ENCODE results near the gene SLC16A11. TPM values are rescaled to one million over a fixed set of nuclear protein-coding genes. Genes with fewer than 3 reads are reported as not detected.

The SLC16A11 gene
- total and polyA plus RNA-seq, 10 of the 15 experiments (the other 5 are each of a cell fraction or from before 2014, with no cell fraction given), result 0.11 to 2.7 (median 0.84) TPM

GRCh38 chr17:7034955-7035590 lies 8.8 kb downstream of the SLC16A11 start (continued):
- peak; percentile 7; the same call in 1 of the 2 replicates for TF ChIP-seq ATF7 (IDR thresholded peaks at IDR 0.05; ENCODE audit: low read depth)

- no peak for DNase-seq (ENCODE audit: low read depth, low spot score)
- FAIRE-seq, result no peak
- ChIA-PET RAD21 (ENCODE audit: unreplicated experiment) (no interaction called here), SMC1A (ENCODE audit: uncharacterized antibody, unreplicated experiment) (interaction anchor here (1.0 kb wide), 1 partner anchor 25 kb away, joined by 3 read pairs; no protein-coding TSS in a partner anchor), CTCF (interaction anchor here (1.3 kb wide), 1 partner anchor 16 kb away, joined by 3 read pairs; no protein-coding TSS in a partner anchor), POLR2A (no interaction called here)
- H3K27me3 ChIP-seq (replicated peaks in 1 of 2; ENCODE audit: control insufficient read depth in 2 of 2, insufficient read depth in 2 of 2, low read length in 1 of 2), result no peaks in the 10 kb centered on the region
- H3K9ac ChIP-seq (ENCODE audit: control insufficient read depth, insufficient read depth, low read length), result no peak overlapping the region; the same call in 1 of the 2 replicates
- WGBS (ENCODE audit: insufficient coverage, insufficient replicate concordance, low lambda C conversion rate, missing lambda C conversion rate), result 35% methylated on average over 8 of the region's 8 CpGs
- H2AFZ ChIP-seq (ENCODE audit: control insufficient read depth, low read depth, low read length), result peak overlapping the region; percentile 76
- in situ Hi-C loops (cut with MboI) (loop anchor here (25.0 kb wide), 1 partner anchor 533 kb away; the partner anchor contains the start of genes SENP3 and TNFSF13), intact Hi-C loops (cut with micrococcal nuclease; ENCODE audit: unreplicated experiment) (no loop called here)
- H4K20me1 ChIP-seq (ENCODE audit: control insufficient read depth, insufficient read depth), result no peaks in the 10 kb centered on the region
- no TSS peak for BruUV-seq (replicated peaks)
- H3K4me1 ChIP-seq (ENCODE audit: control insufficient read depth, insufficient read depth, low read length), result peaks cover 7% of the 10 kb centered on the region
- no peaks in the 10 kb centered on the region for H3K9me3 ChIP-seq (replicated peaks; ENCODE audit: control insufficient read depth, insufficient read depth, low read length)
- peaks cover under 1% of the 10 kb centered on the region; the same call in 1 of the 2 replicates for H3K79me2 ChIP-seq (ENCODE audit: control insufficient read depth, insufficient read depth, low read length)
- peak overlapping the region; percentile 27; the same call in 1 of the 2 replicates for H3K27ac ChIP-seq (ENCODE audit: control insufficient read depth, insufficient read depth)
- peak; percentile 38; the same call in 2 of the 3 replicates for ATAC-seq
- H3K4me3 ChIP-seq, result 0 out of 2 replicates have a peak overlapping the region, but pooled peaks have one; percentile 2
- no peaks in the 10 kb centered on the region for H3K36me3 ChIP-seq (ENCODE audit: control insufficient read depth in 2 of 2, insufficient read depth in 2 of 2, low read length in 1 of 2)
- H3K4me2 ChIP-seq (ENCODE audit: control insufficient read depth, insufficient read depth), result peak overlapping the region; percentile 75
- TF ChIP-seq, protein P1, sequence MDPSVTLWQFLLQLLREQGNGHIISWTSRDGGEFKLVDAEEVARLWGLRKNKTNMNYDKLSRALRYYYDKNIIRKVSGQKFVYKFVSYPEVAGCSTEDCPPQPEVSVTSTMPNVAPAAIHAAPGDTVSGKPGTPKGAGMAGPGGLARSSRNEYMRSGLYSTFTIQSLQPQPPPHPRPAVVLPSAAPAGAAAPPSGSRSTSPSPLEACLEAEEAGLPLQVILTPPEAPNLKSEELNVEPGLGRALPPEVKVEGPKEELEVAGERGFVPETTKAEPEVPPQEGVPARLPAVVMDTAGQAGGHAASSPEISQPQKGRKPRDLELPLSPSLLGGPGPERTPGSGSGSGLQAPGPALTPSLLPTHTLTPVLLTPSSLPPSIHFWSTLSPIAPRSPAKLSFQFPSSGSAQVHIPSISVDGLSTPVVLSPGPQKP (IDR thresholded peaks at IDR 0.05; ENCODE audit: low read depth, low read length), result no peak
- TF ChIP-seq RBBP5 (conservative IDR thresholded peaks at IDR 0.05) (no peak), TARDBP (IDR thresholded peaks at IDR 0.05; ENCODE audit: borderline replicate concordance) (no peak), E2F4 (IDR thresholded peaks at IDR 0.05; ENCODE audit: low read depth, low read length) (no peak), FOS (IDR thresholded peaks at IDR 0.05; ENCODE audit: borderline replicate concordance, extremely low read depth, insufficient read length) (no peak), TCF3 (IDR thresholded peaks at IDR 0.05; ENCODE audit: borderline replicate concordance, insufficient read depth, low read depth, low read length) (no peak), NRF1 (conservative IDR thresholded peaks at IDR 0.05; ENCODE audit: low read depth, low read length) (no peak), DPF2 (IDR thresholded peaks at IDR 0.05) (no peak), CREM (IDR thresholded peaks at IDR 0.05; ENCODE audit: low read depth) (peak; percentile 73; the same call in 1 of the 2 replicates), BCL11A (IDR thresholded peaks at IDR 0.05; ENCODE audit: low read depth, low read length) (no peak), EGR1 (IDR thresholded peaks at IDR 0.05; ENCODE audit: borderline replicate concordance in 1 of 2, low read depth in 2 of 2, low read length in 2 of 2) (no peak; a peak in 1 of 3 replicates), RUNX3 (IDR thresholded peaks at IDR 0.05; ENCODE audit: low read length) (peak; percentile 42; the same call in 1 of the 2 replicates)
- TF ChIP-seq, protein P2, sequence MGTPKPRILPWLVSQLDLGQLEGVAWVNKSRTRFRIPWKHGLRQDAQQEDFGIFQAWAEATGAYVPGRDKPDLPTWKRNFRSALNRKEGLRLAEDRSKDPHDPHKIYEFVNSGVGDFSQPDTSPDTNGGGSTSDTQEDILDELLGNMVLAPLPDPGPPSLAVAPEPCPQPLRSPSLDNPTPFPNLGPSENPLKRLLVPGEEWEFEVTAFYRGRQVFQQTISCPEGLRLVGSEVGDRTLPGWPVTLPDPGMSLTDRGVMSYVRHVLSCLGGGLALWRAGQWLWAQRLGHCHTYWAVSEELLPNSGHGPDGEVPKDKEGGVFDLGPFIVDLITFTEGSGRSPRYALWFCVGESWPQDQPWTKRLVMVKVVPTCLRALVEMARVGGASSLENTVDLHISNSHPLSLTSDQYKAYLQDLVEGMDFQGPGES (IDR thresholded peaks at IDR 0.05), result no peak
- TF ChIP-seq, protein P3, sequence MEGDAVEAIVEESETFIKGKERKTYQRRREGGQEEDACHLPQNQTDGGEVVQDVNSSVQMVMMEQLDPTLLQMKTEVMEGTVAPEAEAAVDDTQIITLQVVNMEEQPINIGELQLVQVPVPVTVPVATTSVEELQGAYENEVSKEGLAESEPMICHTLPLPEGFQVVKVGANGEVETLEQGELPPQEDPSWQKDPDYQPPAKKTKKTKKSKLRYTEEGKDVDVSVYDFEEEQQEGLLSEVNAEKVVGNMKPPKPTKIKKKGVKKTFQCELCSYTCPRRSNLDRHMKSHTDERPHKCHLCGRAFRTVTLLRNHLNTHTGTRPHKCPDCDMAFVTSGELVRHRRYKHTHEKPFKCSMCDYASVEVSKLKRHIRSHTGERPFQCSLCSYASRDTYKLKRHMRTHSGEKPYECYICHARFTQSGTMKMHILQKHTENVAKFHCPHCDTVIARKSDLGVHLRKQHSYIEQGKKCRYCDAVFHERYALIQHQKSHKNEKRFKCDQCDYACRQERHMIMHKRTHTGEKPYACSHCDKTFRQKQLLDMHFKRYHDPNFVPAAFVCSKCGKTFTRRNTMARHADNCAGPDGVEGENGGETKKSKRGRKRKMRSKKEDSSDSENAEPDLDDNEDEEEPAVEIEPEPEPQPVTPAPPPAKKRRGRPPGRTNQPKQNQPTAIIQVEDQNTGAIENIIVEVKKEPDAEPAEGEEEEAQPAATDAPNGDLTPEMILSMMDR (IDR thresholded peaks at IDR 0.05 in 2 of 3, conservative IDR thresholded peaks at IDR 0.05 in 1 of 3; ENCODE audit: control insufficient read depth in 2 of 3, extremely low read depth in 1 of 3, insufficient read depth in 1 of 3, low read depth in 3 of 3, low read length in 3 of 3), result no peak
These were observed 14.2 kb downstream of the SLC16A11 start for GRCh38 chr17:7029659-7030058.

Data from GM12878 (cell line).